Measurements from ENCODE around the gene DDAH1.

Gene DDAH1

GRCh38 chr1:85274969-85275453 is 189.9 kb downstream of the DDAH1 start:
- no peak for DNase-seq (ENCODE audit: low read depth)

- no peak for DNase-seq (ENCODE audit: low read depth)
Observed at GRCh38 chr1:85273397-85273796, 191.6 kb downstream of the DDAH1 start.

GRCh38 chr1:85268801-85269585 is 196.0 kb downstream of the DDAH1 start:
- DNase-seq (ENCODE audit: low read depth): no peak
